ENCODE measurements around the gene RALA.
A peak's percentile ranks its signal among the peaks of the same experiment; 100 is the strongest.
"Not testable (repeated sequence)": the region's sequence is repeated elsewhere in the genome, so short reads cannot be mapped to it uniquely, and the experiment has no call there.

Gene RALA

GRCh38 chr7:39681887-39682441, 58.6 kb downstream of the RALA start:
- DNase-seq, result no peak

GRCh38 chr7:39683216-39683845, 60.0 kb downstream of the RALA start:
- DNase-seq, result no peak

GRCh38 chr7:39686261-39686924, 63.0 kb downstream of the RALA start:
- no peak for DNase-seq

- DNase-seq, result no peak
These were observed 65.5 kb downstream of the RALA start for GRCh38 chr7:39688611-39689480.

GRCh38 chr7:39691821-39692220, 68.4 kb downstream of the RALA start:
- no peak for DNase-seq

GRCh38 chr7:39693086-39693485, 69.7 kb downstream of the RALA start:
- not testable (repeated sequence) for DNase-seq

GRCh38 chr7:39693812-39694211, 70.4 kb downstream of the RALA start:
- no peak for DNase-seq

GRCh38 chr7:39695852-39696586, 72.6 kb downstream of the RALA start:
- DNase-seq, result no peak

GRCh38 chr7:39696631-39697030, 73.3 kb downstream of the RALA start:
- no peak for DNase-seq

- no peak for DNase-seq
These were observed 74.1 kb downstream of the RALA start for GRCh38 chr7:39697483-39697882.

GRCh38 chr7:39700165-39700564, 76.8 kb downstream of the RALA start:
- no peak for DNase-seq

GRCh38 chr7:39700932-39701331, 77.6 kb downstream of the RALA start:
- DNase-seq, result peak in 8 of 58 donors; percentile 1 to 12 (median 4)

- no peak for DNase-seq
These were observed 78.8 kb downstream of the RALA start for GRCh38 chr7:39702133-39702532.

GRCh38 chr7:39703144-39703543, 79.8 kb downstream of the RALA start:
- DNase-seq, result no peak

- DNase-seq, result no peak
These were observed 85.7 kb downstream of the RALA start for GRCh38 chr7:39709029-39709428.

GRCh38 chr7:39709768-39710311, 86.5 kb downstream of the RALA start:
- peak in 17 of 58 donors; percentile 2 to 51 (median 6) for DNase-seq

GRCh38 chr7:39712751-39713150, 89.4 kb downstream of the RALA start:
- DNase-seq, result no peak

GRCh38 chr7:39714447-39715091, 91.2 kb downstream of the RALA start:
- DNase-seq, result no peak

GRCh38 chr7:39720586-39720985, 97.2 kb downstream of the RALA start:
- no peak for DNase-seq

- no peak for DNase-seq
These were observed 98.0 kb downstream of the RALA start for GRCh38 chr7:39721345-39721744.

Measured in anterior cingulate cortex (tissue), 58 donors.